Liver (tissue), 9 donors: ENCODE measurements around the gene SLBP. TPM values are rescaled to one million over a fixed set of nuclear protein-coding genes. Genes with fewer than 3 reads are reported as not detected.

ENCODE experiments used
- DNase-seq: peaks from one replicate; pipeline ENCODE4 v3.0.0-alpha.2; 2017; ENCODE audit warnings: low spot score
- H3K27ac ChIP-seq, 2 donors: one replicate each; pipeline ENCODE4 v1.7.0; 2013; ENCODE audit warnings: inconsistent platforms in 2 of 2, low read length in 2 of 2, control low read depth in 1 of 2, low read depth in 1 of 2, mild to moderate bottlenecking in 1 of 2
- H3K27me3 ChIP-seq, 4 donors: one replicate each; pipeline versions ENCODE4 v1.6.1 to v1.7.0; 2013; ENCODE audit warnings: low read length in 3 of 4, inconsistent platforms in 1 of 4, mild to moderate bottlenecking in 1 of 4, moderate library complexity in 1 of 4; ENCODE audit not compliant: control insufficient read depth in 4 of 4, insufficient read depth in 4 of 4
- H3K36me3 ChIP-seq, 4 donors: one replicate each; pipeline versions ENCODE4 v1.6.1 to v1.7.0; 2013; ENCODE audit warnings: low read length in 3 of 4, mild to moderate bottlenecking in 3 of 4, low read depth in 1 of 4, moderate library complexity in 1 of 4; ENCODE audit not compliant: control insufficient read depth in 4 of 4, insufficient read depth in 3 of 4
- H3K4me1 ChIP-seq, 4 donors: one replicate each; pipeline versions ENCODE4 v1.6.1 to v1.7.0; 2013; ENCODE audit warnings: low read length in 3 of 4, mild to moderate bottlenecking in 3 of 4, moderate library complexity in 1 of 4; ENCODE audit not compliant: control insufficient read depth in 4 of 4, insufficient read depth in 4 of 4
- H3K4me3 ChIP-seq, 3 donors: one replicate each; pipeline versions ENCODE4 v1.6.1 to v1.7.0; 2013; ENCODE audit warnings: low read length in 3 of 3, control low read depth in 1 of 3, low read depth in 1 of 3, mild to moderate bottlenecking in 1 of 3
- H3K9ac ChIP-seq, 2 donors: one replicate each; pipeline ENCODE4 v1.7.0; 2013; ENCODE audit warnings: low read length in 2 of 2, mild to moderate bottlenecking in 2 of 2, moderate library complexity in 2 of 2, control low read depth in 1 of 2, low read depth in 1 of 2
- H3K9me3 ChIP-seq, 4 donors: one replicate each; pipeline versions ENCODE4 v1.6.1 to v1.7.0; 2013; ENCODE audit warnings: low read length in 3 of 4; ENCODE audit not compliant: control insufficient read depth in 4 of 4
- EGR1 ChIP-seq, 2 donors: IDR thresholded peaks; 2 replicates each; pipeline ENCODE4 v1.6.1; 2016 to 2018; ENCODE audit warnings: antibody characterized with exemption in 2 of 2, low read depth in 2 of 2
- FOXA1 ChIP-seq: IDR thresholded peaks from 2 replicates; pipeline ENCODE4 v1.6.1; 2016; ENCODE audit warnings: antibody characterized with exemption
- FOXA2 ChIP-seq: IDR thresholded peaks from 2 replicates; pipeline ENCODE4 v1.6.1; 2016; ENCODE audit warnings: antibody characterized with exemption
- HNF4A ChIP-seq, 2 donors: conservative IDR thresholded peaks; 2 replicates each; pipeline ENCODE4 v1.6.1; 2016; ENCODE audit warnings: antibody characterized with exemption in 2 of 2, mild to moderate bottlenecking in 2 of 2
- HNF4G ChIP-seq: IDR thresholded peaks from 2 replicates; pipeline ENCODE4 v1.6.1; 2016; ENCODE audit warnings: antibody characterized with exemption
- NR2F2 ChIP-seq: IDR thresholded peaks from 2 replicates; pipeline ENCODE4 v1.6.1; 2016; ENCODE audit warnings: antibody characterized with exemption
- RAD21 ChIP-seq, 2 donors: IDR thresholded peaks; 2 replicates each; pipeline ENCODE4 v1.6.1; 2016; ENCODE audit warnings: antibody characterized with exemption in 2 of 2, mild to moderate bottlenecking in 2 of 2
- YY1 ChIP-seq: IDR thresholded peaks from 2 replicates; pipeline ENCODE4 v1.6.1; 2016; ENCODE audit warnings: antibody characterized with exemption, mild to moderate bottlenecking
- WGBS: extraction: QIAGEN DNeasy Blood & Tissue Kit; methylation state at CpG from one replicate; pipeline ENCODE4 v1.1.7; 2013; 5-methylcytosine and 5-hydroxymethylcytosine counted together
- polyA plus RNA-seq, 2 donors: library from polyadenylated mRNA; stranded (reverse) in 1 of 2; unstranded in 1 of 2; fragments of 200-250 nt in 1 of 2; fragments of >200 nt in 1 of 2; fragmentation: Nextera tagmentation in 1 of 2; extraction: Ambion mirVana in 1 of 2; gene quantifications; one replicate each; pipeline versions ENCODE4 v1.2.1 to v1.2.3, GENCODE V29; 2013 to 2015
- total RNA-seq, 2 donors: library from RNA; depleted of rRNA; stranded (reverse); fragments of >200 nt; gene quantifications; one replicate each; pipeline ENCODE4 v1.2.3, GENCODE V29; 2014
- TF ChIP-seq, protein P1 (sequence below): IDR thresholded peaks from 2 replicates; pipeline ENCODE4 v1.6.1; 2016; ENCODE audit warnings: antibody characterized with exemption
- TF ChIP-seq, protein P2 (sequence below): fragments of 150-350 bp; IDR thresholded peaks from 2 replicates; pipeline ENCODE4 v1.5.1; 2017; ENCODE audit warnings: improper control_type of control experiment, low read depth, low read length; ENCODE audit not compliant: missing input control
- donor health status: healthy.
- donor health status: healthy.
- donor health status: healthy.
- donor health status: healthy.
- donor health status: healthy.

SLBP gene
- total and polyA plus RNA-seq, 4 donors: 14.7 to 64.4 (median 17.4) TPM

DNA sequence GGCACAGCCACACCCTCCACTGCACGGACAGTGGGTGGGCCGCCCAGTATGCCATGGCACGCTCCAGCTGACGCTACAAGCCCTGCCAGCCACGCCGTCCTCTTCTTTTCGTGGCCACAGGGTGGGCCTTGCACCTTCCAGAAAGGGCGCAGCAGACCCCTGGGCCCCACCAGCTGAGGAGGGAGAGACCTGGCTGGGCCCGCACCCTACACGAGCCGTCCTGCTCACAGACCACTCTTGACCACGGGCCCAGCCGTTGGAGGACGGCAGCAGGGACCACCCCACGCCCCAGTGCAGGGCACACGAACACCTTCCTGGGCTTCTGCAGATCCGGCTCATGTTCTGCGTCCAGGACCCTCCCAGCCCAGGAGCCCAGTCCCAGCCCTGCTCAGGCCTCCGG is 55.1 kb downstream of the SLBP start:
- 96% methylated on average over 19 of the region's 19 CpGs for WGBS
- H3K27ac ChIP-seq: no peak overlapping the region
- TF ChIP-seq, protein P1, sequence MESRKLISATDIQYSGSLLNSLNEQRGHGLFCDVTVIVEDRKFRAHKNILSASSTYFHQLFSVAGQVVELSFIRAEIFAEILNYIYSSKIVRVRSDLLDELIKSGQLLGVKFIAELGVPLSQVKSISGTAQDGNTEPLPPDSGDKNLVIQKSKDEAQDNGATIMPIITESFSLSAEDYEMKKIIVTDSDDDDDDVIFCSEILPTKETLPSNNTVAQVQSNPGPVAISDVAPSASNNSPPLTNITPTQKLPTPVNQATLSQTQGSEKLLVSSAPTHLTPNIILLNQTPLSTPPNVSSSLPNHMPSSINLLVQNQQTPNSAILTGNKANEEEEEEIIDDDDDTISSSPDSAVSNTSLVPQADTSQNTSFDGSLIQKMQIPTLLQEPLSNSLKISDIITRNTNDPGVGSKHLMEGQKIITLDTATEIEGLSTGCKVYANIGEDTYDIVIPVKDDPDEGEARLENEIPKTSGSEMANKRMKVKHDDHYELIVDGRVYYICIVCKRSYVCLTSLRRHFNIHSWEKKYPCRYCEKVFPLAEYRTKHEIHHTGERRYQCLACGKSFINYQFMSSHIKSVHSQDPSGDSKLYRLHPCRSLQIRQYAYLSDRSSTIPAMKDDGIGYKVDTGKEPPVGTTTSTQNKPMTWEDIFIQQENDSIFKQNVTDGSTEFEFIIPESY: no peak
- TF ChIP-seq YY1 (no peak), HNF4G (no peak)
- no peak overlapping the region for H3K9ac ChIP-seq
- H3K36me3 ChIP-seq: peaks cover 0 to 5% (median 0%) of the 10 kb centered on the region in 4 donors
- no peaks in the 10 kb centered on the region for H3K4me1 ChIP-seq
- no peaks in the 10 kb centered on the region for H3K9me3 ChIP-seq
- no peaks in the 10 kb centered on the region for H3K27me3 ChIP-seq
- no peak overlapping the region for H3K4me3 ChIP-seq
- DNase-seq: no peak

DNA sequence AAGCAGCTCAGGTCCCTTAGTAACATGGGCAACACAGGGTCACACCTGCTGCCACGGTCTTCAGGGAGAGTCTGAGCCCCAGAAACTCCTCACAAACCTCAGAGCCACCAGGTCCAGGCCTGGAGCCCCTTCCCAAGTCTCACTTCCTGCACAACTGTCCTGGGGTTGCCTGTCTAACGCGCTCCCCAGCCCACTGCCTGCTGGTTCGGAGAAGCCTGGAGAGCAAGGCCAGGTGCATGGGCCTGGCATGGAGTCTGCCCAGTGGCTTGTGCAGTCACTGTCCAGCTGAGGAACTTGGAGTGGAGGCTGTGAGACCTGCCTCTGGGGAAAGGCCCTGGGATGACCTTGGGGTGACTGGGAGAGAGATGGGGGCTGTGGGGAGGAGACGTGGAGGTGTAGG is 56.0 kb downstream of the SLBP start:
- DNase-seq: no peak
- WGBS: 97% methylated on average over 5 of the region's 5 CpGs
- no peaks in the 10 kb centered on the region for H3K27me3 ChIP-seq
- no peak overlapping the region for H3K27ac ChIP-seq
- H3K4me3 ChIP-seq: no peak overlapping the region
- H3K36me3 ChIP-seq: peaks cover 0 to 5% (median 0%) of the 10 kb centered on the region in 4 donors
- no peak overlapping the region for H3K9ac ChIP-seq
- TF ChIP-seq NR2F2: no peak
- TF ChIP-seq FOXA1: no peak
- TF ChIP-seq RAD21 (IDR thresholded peaks at IDR 0.05): no peak
- H3K9me3 ChIP-seq: no peaks in the 10 kb centered on the region
- no peaks in the 10 kb centered on the region for H3K4me1 ChIP-seq

DNA sequence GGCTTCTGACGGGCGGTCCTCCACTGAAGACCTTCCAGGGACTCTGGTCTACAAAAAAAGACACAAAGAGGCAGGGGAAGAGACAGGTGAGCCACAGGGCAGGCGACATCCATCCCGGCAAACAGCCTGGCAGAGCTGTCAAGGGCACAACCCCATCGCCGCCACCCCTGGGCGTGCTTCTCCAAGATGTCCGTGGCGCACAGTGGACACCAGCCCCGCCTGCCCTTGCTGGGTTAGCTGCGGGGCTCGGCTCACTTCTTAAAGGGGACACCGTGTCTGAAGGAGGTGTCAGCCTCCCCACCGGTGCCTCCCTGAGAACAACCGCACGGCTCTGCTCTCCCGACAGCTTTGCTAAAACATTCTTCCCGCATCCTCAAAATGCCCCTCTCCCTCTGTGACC is 56.4 kb downstream of the SLBP start:
- no peak overlapping the region for H3K9ac ChIP-seq
- no peaks in the 10 kb centered on the region for H3K27me3 ChIP-seq
- TF ChIP-seq EGR1 (IDR thresholded peaks at IDR 0.05; ENCODE audit: low read depth in 2 of 2) (no peak), NR2F2 (no peak), HNF4A (conservative IDR thresholded peaks at IDR 0.05) (no peak), FOXA2 (no peak), YY1 (no peak)
- TF ChIP-seq, protein P2, sequence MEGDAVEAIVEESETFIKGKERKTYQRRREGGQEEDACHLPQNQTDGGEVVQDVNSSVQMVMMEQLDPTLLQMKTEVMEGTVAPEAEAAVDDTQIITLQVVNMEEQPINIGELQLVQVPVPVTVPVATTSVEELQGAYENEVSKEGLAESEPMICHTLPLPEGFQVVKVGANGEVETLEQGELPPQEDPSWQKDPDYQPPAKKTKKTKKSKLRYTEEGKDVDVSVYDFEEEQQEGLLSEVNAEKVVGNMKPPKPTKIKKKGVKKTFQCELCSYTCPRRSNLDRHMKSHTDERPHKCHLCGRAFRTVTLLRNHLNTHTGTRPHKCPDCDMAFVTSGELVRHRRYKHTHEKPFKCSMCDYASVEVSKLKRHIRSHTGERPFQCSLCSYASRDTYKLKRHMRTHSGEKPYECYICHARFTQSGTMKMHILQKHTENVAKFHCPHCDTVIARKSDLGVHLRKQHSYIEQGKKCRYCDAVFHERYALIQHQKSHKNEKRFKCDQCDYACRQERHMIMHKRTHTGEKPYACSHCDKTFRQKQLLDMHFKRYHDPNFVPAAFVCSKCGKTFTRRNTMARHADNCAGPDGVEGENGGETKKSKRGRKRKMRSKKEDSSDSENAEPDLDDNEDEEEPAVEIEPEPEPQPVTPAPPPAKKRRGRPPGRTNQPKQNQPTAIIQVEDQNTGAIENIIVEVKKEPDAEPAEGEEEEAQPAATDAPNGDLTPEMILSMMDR: no peak
- no peaks in the 10 kb centered on the region for H3K9me3 ChIP-seq
- DNase-seq: no peak
- H3K27ac ChIP-seq: no peak overlapping the region
- peaks cover 0 to 5% (median 0%) of the 10 kb centered on the region in 4 donors for H3K36me3 ChIP-seq
- 97% methylated on average over 18 of the region's 18 CpGs for WGBS
- no peak overlapping the region for H3K4me3 ChIP-seq
- H3K4me1 ChIP-seq: no peaks in the 10 kb centered on the region

DNA sequence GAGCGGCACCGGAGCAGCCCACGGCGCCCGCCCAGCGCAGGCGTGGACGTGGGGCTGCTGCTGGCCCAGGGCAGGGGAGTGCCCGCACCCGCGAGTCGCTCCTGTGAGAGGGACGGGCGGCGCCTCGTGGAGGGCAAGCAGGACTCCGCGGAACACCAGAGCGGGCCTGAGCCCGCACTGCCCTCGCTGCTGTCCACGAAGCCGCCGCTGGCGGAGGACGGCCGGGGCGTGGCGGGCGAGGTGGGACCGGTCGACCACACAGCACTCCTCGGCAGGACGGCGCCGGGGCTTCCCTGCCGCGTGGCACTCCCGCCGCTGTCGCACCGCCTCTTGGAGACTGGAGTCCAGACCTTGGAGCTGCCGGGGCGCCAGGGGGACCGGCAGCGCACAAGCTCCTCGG is 57.0 kb downstream of the SLBP start:
- no peaks in the 10 kb centered on the region for H3K4me1 ChIP-seq
- DNase-seq: no peak
- H3K27me3 ChIP-seq: no peaks in the 10 kb centered on the region
- no peak overlapping the region for H3K27ac ChIP-seq
- H3K4me3 ChIP-seq: no peak overlapping the region
- no peaks in the 10 kb centered on the region for H3K9me3 ChIP-seq
- WGBS: 97% methylated on average over 47 of the region's 47 CpGs
- no peak overlapping the region for H3K9ac ChIP-seq
- H3K36me3 ChIP-seq: peaks cover 0 to 5% (median 0%) of the 10 kb centered on the region in 4 donors
- TF ChIP-seq NR2F2 (no peak), FOXA1 (no peak)
